GM18909 (cell line): ENCODE measurements around the gene PPIP5K2.

Experiments used
- ATAC-seq: cut with Tn5 transposase; IDR thresholded peaks from one replicate; pipeline ENCODE4 v1.9.1; 2021; ENCODE audit warnings: mild to moderate bottlenecking; ENCODE audit not compliant: unreplicated experiment, poor library complexity

The PPIP5K2 gene

GRCh38 chr5:103235891-103236290 is 115.8 kb downstream of the PPIP5K2 start:
- ATAC-seq, result no peak

GRCh38 chr5:103237778-103238177 is 117.7 kb downstream of the PPIP5K2 start:
- ATAC-seq, result no peak

GRCh38 chr5:103243665-103244064 is 123.6 kb downstream of the PPIP5K2 start:
- ATAC-seq, result no peak

- no peak for ATAC-seq
Measured at GRCh38 chr5:103244398-103244797, 124.3 kb downstream of the PPIP5K2 start.

- ATAC-seq, result no peak
Measured at GRCh38 chr5:103245761-103246160, 125.7 kb downstream of the PPIP5K2 start.

GRCh38 chr5:103247118-103247517 is 127.0 kb downstream of the PPIP5K2 start:
- ATAC-seq, result no peak

GRCh38 chr5:103249068-103249467 is 129.0 kb downstream of the PPIP5K2 start:
- ATAC-seq, result no peak

- no peak for ATAC-seq
Measured at GRCh38 chr5:103254921-103255320, 134.8 kb downstream of the PPIP5K2 start.

- no peak for ATAC-seq
Measured at GRCh38 chr5:103255691-103256090, 135.6 kb downstream of the PPIP5K2 start.

- no peak for ATAC-seq
Measured at GRCh38 chr5:103256178-103256577, 136.1 kb downstream of the PPIP5K2 start.

- peak; percentile 83 for ATAC-seq
Measured at GRCh38 chr5:103258368-103258956, 138.4 kb downstream of the PPIP5K2 start, which contains the start of gene MACIR. TSS of gene MACIR (plus strand) at chr5:103258763. CDS start at chr5:103275920, 17,157 bp downstream.

GRCh38 chr5:103258957-103259704 is 139.0 kb downstream of the PPIP5K2 start:
- peak; percentile 42 for ATAC-seq

GRCh38 chr5:103259705-103260355 is 139.7 kb downstream of the PPIP5K2 start:
- no peak for ATAC-seq

GRCh38 chr5:103260951-103261350 is 140.8 kb downstream of the PPIP5K2 start:
- ATAC-seq, result peak; percentile 39
